ENCODE results near the gene RALGPS2. TPM values are rescaled to one million over a fixed set of nuclear protein-coding genes. Genes with fewer than 3 reads are reported as not detected.

Gene RALGPS2
- total and polyA plus RNA-seq, 2 of the 8 experiments (the other 6 are each of a cell fraction or from before 2014, with no cell fraction given): 6.7 to 38.0 TPM

DNA sequence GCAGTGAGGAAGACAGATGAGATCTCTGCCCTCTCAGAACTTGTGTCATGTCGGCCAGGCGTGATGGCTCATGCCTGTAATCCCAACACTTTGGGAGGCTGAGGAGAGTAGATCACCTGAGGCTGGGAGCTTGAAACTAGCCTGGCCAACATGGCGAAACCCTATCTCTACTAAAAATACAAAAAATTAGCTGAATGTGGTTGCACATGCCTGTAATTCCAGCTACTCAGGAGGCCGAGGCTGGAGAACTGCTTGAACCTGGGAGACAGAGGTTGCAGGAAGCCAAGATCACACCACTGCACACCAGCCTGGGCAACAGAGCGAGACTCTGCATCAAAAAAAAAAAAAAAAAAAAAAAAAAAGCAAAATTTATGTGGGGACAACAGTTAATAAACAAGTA, 40.9 kb upstream of the RALGPS2 start:
- H3K4me3 ChIP-seq (ENCODE audit: extremely low read depth in 1 of 4, insufficient read depth in 2 of 4, low read depth in 3 of 4, low read length in 4 of 4): no peak overlapping the region
- H4K20me1 ChIP-seq (replicated peaks in 1 of 2; ENCODE audit: control insufficient read depth in 1 of 2, insufficient read depth in 2 of 2, low read length in 2 of 2): no peaks in the 10 kb centered on the region
- no peak for TF ChIP-seq SUZ12 (IDR thresholded peaks at IDR 0.05; ENCODE audit: low read length)
- TF ChIP-seq HDAC2 (IDR thresholded peaks at IDR 0.05; ENCODE audit: borderline replicate concordance in 1 of 2, low read depth in 2 of 2, low read length in 2 of 2): no peak
- no peak for TF ChIP-seq GTF2F1 (IDR thresholded peaks at IDR 0.05; ENCODE audit: borderline replicate concordance, low read depth, low read length)
- no peak for TF ChIP-seq KDM1A (IDR thresholded peaks at IDR 0.05; ENCODE audit: borderline replicate concordance, low read length)
- TF ChIP-seq SRF (IDR thresholded peaks at IDR 0.05; ENCODE audit: low read depth, low read length): no peak
- TF ChIP-seq CBX5 (IDR thresholded peaks at IDR 0.05; ENCODE audit: low read depth, low read length): no peak
- no peak for TF ChIP-seq KDM5A (IDR thresholded peaks at IDR 0.05; ENCODE audit: low read length)
- TF ChIP-seq FOSL1 (IDR thresholded peaks at IDR 0.05; ENCODE audit: insufficient read depth, low read depth, low read length): no peak
- TF ChIP-seq SAP30 (IDR thresholded peaks at IDR 0.05; ENCODE audit: insufficient read depth, insufficient replicate concordance, low read length): no peak
- TF ChIP-seq SIN3A (conservative IDR thresholded peaks at IDR 0.05 in 1 of 2, IDR thresholded peaks at IDR 0.05 in 1 of 2; ENCODE audit: low read depth in 1 of 2, low read length in 2 of 2): no peak
- TF ChIP-seq ZNF274 (IDR thresholded peaks at IDR 0.05; ENCODE audit: borderline replicate concordance, extremely low read depth, low read length): no peak
- no peak for TF ChIP-seq SP1 (IDR thresholded peaks at IDR 0.05; ENCODE audit: low read depth, low read length)
- H3K56ac ChIP-seq (replicated peaks; ENCODE audit: insufficient read length, low read depth, low read length): no peak overlapping the region
- ChIA-PET POLR2A (ENCODE audit: partially characterized antibody) (no interaction called here), CTCF (ENCODE audit: partially characterized antibody) (interaction anchor here (1.0 to 2.7 kb wide), 4 partner anchors 9 to 319 kb away, joined by 3 to 8 read pairs (median 6); no protein-coding TSS in a partner anchor)
- no peak overlapping the region for H3K27ac ChIP-seq (ENCODE audit: low read depth, low read length)
- no peaks in the 10 kb centered on the region for H3K36me3 ChIP-seq (ENCODE audit: control insufficient read depth in 2 of 4, insufficient read depth in 4 of 4, low read length in 3 of 4)
- H4K8ac ChIP-seq (ENCODE audit: extremely low read depth, insufficient read depth, low read length): no peak overlapping the region
- H3K4me2 ChIP-seq (ENCODE audit: insufficient read depth in 1 of 2, low read depth in 2 of 2, low read length in 2 of 2): no peak overlapping the region
- no peak overlapping the region for H3K18ac ChIP-seq (ENCODE audit: extremely low read depth, low read length)
- H2BK15ac ChIP-seq (ENCODE audit: low read length): no peak overlapping the region
- FAIRE-seq: no peak
- DNase-seq (ENCODE audit: low read depth in 1 of 2, low spot score in 2 of 2): no peak
- H3K4ac ChIP-seq (replicated peaks; ENCODE audit: insufficient read length, low read depth, low read length): no peak overlapping the region
- H3K79me2 ChIP-seq (ENCODE audit: control insufficient read depth in 1 of 2, insufficient read depth in 2 of 2, low read length in 2 of 2): no peaks in the 10 kb centered on the region
- no peaks in the 10 kb centered on the region for H3K79me1 ChIP-seq (ENCODE audit: low read depth, low read length)
- no peaks in the 10 kb centered on the region for H3K9me3 ChIP-seq (ENCODE audit: insufficient read depth in 2 of 2, low read depth in 1 of 2, low read length in 1 of 2)
- H2AFZ ChIP-seq (ENCODE audit: low read length): no peak overlapping the region
- H2BK120ac ChIP-seq (replicated peaks; ENCODE audit: low read depth, low read length): no peak overlapping the region
- no peak overlapping the region for H3K14ac ChIP-seq (ENCODE audit: insufficient read length)
- no peak overlapping the region for H2BK20ac ChIP-seq (ENCODE audit: low read length)
- H2BK12ac ChIP-seq (ENCODE audit: low read depth, low read length): no peak overlapping the region
- no peak overlapping the region for H3K23ac ChIP-seq (ENCODE audit: insufficient read length)
- no peaks in the 10 kb centered on the region for H3K4me1 ChIP-seq (replicated peaks in 1 of 4; ENCODE audit: control insufficient read depth in 3 of 4, insufficient read depth in 4 of 4, low read length in 3 of 4)
- H4K5ac ChIP-seq (ENCODE audit: insufficient read length, low read depth, low read length): no peak overlapping the region
- no peaks in the 10 kb centered on the region; a peak in 1 of 7 replicates for H3K27me3 ChIP-seq (replicated peaks in 1 of 4; ENCODE audit: control insufficient read depth in 3 of 4, extremely low read depth in 1 of 4, insufficient read depth in 3 of 4, low read length in 3 of 4)
- no peaks in the 10 kb centered on the region for H3K23me2 ChIP-seq (ENCODE audit: low read depth, low read length)
- no peak overlapping the region for H4K91ac ChIP-seq (replicated peaks; ENCODE audit: insufficient read length, low read length)
- WGBS, 2 experiments (ENCODE audit: extremely low coverage in 1 of 2, insufficient coverage in 1 of 2, insufficient read length in 1 of 2, insufficient replicate concordance in 2 of 2, low coverage in 1 of 2, low lambda C conversion rate in 2 of 2, missing lambda C conversion rate in 1 of 2): 93% methylated on average over 4 of the region's 5 CpGs; no CpG with 5 or more reads in 1 of the 2 experiments
- no peak overlapping the region for H2AK5ac ChIP-seq (ENCODE audit: low read depth, low read length)
- no peak overlapping the region for H3K9ac ChIP-seq (replicated peaks in 1 of 4; ENCODE audit: extremely low read depth in 1 of 4, low read depth in 3 of 4, low read length in 3 of 4)
- no peak overlapping the region for H2BK5ac ChIP-seq (ENCODE audit: low read depth, low read length)
